GM18870 (cell line): ENCODE results near the gene AMPD1.

Experiments
- ATAC-seq: cut with Tn5 transposase; IDR thresholded peaks from one replicate; pipeline ENCODE4 v1.9.1; 2021; ENCODE audit warnings: moderate library complexity; ENCODE audit not compliant: unreplicated experiment

The AMPD1 gene

GRCh38 chr1:114695430-114696058, at the start of gene AMPD1:
Gene AMPD1, minus strand, starts transcription at chr1:114695546. Its CDS starts 75 bp downstream, at chr1:114695471.
- ATAC-seq: no peak

DNA sequence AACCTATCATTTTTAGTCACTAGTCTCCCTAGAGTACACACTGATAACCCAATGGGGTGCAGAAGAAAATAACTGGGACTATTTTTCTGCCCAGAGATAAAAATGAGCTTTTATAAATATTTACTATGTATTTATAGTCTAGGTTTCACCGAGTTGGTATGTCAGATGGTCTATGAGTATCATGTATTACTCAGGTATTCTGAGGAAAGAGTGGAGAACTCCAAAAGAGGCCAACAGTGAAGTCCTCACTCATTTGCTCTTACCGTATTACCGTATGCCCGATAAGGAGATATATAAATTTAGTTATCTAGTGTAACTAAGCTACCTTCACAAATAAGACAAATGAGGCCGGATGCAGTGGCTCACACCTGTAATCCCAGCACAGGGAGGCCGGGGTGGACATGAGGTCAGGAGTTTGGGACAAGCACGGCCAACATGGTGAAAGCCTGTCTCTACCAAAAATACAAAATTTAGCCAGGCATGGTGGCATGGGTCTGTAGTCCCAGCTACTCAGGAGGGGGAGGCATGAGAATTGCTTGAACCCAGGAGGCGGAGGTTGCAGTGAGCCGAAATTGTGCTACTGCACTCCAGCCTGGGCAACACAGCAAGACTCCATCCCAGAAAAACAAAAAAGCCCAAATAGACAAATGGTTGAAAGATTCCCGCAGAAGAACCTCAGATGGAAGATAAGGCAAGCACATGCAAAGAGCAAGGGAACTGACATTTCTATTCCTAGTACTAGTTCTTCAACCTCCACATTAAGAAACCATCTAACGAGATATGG, 46.8 kb upstream of the AMPD1 start:
- no peak for ATAC-seq

DNA sequence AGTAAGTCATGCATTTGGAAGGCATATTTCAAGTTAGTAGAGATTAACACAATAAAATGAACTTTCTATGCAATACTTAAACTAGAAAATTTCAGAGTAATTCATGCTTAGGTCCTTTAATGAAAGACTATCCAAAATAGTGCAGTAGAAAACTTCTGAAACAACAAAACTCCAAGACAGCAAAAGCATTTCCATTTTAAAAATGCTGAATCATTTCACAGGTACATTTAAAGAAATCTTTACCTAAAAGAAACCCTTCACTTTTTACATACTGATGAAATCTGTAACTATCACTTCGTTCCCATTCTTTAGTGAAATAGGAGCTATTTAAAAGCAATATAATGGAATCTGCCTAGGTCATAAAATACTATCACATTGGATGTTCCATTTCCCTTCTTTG, 45.0 kb upstream of the AMPD1 start:
- no peak for ATAC-seq

DNA sequence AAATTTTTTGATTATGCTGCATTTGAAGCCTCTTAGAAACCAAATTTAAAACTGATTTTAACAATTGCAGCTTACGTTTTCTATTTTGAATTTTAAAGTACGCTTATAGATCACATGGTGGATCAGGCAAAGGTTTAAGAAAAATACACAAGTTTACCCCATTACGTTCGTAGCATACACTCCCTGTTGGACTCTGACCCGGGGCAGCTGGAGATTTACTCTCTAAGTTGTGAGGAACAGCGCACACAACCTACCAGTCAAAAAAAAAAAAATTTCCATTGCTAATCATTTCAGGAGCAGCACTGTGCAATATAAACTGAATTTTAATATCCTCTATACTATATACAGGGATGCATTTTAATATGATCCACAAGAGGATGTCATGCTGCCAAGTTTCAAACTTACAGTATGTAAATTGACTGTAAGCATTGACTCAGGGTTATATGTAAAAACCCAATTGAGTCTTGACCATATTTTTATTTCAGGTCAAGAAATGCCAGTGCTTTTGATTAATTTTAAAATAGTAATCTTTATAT, 42.0 kb upstream of the AMPD1 start:
- ATAC-seq: no peak

DNA sequence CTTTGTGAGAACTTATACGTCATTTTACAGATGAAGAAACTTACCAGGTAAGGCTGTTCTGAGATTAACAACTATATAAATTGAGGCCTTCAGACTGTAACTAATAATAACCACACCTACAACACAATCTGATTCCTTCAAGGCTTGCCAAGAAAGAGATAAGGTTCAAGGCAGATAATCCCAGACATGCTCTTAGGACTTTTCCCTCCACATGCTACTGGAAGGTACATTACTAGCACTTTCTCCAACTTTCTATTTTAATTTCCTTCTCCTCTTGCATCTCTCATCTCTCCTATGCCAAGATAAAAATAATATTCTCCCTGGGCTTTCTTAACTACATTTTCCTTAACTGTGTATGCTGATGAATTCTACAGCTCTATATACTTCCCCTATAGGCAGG, 40.1 kb upstream of the AMPD1 start:
- ATAC-seq: no peak

- ATAC-seq: no peak
Observed at GRCh38 chr1:114729782-114730181, 34.4 kb upstream of the AMPD1 start.

DNA sequence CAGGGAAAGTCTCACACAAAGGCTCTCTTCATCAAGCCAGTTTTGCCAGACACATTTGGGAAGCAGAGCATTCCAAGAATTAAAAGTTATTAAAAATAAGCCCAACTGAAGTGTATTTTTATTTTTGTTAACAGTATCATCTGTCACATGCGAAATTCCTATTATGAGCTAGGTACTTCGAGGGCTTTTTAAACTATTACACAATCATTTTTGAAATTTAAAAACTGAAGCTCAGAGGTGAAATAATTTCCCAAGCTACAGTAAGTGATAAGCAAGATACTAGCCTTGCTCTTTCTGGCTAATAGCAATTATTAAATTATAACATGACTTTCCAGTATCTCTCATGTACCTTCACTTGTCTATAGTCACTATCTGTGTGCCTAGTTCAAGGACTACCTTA, 33.2 kb upstream of the AMPD1 start:
- no peak for ATAC-seq

GRCh38 chr1:114725230-114725629, 29.9 kb upstream of the AMPD1 start:
- ATAC-seq: no peak

GRCh38 chr1:114723915-114724314, 28.6 kb upstream of the AMPD1 start:
- ATAC-seq: no peak

DNA sequence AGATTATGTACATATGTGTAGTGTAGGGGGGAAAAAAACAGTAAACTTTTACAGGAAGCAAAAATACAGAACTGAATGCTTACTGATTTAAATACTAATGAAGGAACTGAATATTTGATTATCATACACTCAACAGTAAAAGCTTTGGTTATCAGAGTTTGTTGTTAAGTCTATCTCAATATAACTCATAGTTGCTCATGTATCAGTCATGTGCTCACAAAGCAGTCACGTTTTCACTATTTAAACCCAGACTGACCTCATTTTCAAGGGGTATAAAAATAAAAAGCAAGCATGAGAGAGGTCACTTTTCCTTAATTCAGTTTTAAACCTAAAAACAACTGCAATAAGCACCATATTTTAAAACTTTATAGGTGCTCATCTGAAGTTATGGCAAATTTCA, 28.1 kb upstream of the AMPD1 start:
- ATAC-seq: no peak

DNA sequence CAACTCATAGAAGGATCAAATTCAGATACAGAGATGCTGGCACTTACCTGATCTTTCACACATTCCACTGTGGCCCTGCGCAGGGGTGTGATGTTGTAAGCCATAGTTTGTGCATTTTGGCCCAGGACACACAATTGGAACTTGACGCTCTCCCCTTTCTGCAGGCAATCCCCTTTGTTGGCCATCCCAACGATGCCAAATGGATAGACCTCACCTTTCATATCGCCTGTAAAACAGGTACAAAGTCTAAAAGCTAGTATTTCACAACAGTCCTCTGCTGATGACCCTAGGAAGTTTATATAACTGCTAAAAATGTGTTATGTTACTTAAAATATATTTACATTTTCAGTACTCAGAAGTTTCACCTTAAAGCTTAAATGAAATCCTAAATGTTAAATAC, 25.1 kb upstream of the AMPD1 start:
- ATAC-seq: no peak

DNA sequence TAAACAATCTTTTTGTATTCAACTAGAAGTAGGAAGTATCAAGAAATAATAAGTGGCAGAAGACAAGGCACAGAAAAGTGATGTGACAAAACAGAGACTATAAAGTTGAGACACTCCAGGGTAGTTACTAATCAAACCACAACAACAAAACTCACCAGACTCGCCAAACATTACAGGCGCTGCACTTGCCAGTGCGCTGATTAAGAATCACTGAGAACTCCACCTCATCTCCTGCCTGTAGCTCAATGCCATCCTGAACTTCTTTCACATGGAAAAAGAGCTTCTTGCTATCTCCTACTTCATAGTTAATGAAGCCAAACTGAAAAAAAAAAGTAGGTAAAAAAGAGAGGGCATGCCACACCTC, 24.1 kb upstream of the AMPD1 start:
- ATAC-seq: no peak

GRCh38 chr1:114718661-114719423, 23.5 kb upstream of the AMPD1 start:
- no peak for ATAC-seq

DNA sequence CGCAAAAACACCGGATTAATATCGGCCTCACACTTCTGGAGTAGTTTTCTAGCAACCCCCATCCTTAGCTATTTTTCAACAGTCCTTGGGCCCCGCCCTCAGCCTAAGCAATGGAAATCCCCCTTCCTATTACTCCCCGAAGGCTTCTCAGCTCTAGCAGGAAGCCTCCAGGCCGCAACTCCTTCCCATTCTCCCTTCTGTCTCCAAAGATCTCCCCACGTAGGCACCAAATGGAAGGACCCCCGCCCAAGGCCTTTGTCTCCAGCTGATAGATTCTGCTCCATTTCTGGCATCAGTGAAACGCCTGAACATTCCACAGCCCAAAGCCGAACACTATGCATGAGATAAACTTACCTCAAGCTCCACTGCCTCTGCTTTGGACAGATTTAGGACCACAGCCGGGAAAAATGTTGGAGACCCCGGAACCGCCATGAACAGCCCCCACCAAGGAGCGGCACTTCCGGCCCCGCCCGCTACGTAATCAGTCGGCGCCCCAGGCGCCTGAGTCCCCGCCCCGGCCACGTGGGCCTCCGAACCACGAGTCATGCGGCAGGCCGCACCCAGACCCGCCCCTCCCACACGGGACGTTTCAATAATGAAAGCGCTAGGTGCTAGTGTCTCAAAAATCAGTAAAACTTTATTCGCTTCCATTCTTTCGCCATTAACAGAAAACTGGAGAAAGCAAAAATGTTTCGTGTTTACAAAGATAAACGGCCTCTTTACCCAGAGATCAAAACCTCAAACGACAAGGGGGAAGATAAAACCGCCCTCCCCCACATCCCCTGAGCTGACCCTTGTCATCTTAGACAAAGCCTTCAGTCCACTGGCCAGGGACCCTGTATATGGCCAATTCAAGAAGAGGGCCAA, 21.2 kb upstream of the AMPD1 start, which contains the start of gene NRAS:
Gene NRAS (minus strand): TSS at position 468 of the 867 bp plus-strand sequence. CDS start 611 bp downstream, outside the sequence.
- ATAC-seq: peak; percentile 77

GRCh38 chr1:114715952-114716303, 20.6 kb upstream of the AMPD1 start:
- ATAC-seq: no peak

GRCh38 chr1:114712977-114713376, 17.6 kb upstream of the AMPD1 start:
- no peak for ATAC-seq

DNA sequence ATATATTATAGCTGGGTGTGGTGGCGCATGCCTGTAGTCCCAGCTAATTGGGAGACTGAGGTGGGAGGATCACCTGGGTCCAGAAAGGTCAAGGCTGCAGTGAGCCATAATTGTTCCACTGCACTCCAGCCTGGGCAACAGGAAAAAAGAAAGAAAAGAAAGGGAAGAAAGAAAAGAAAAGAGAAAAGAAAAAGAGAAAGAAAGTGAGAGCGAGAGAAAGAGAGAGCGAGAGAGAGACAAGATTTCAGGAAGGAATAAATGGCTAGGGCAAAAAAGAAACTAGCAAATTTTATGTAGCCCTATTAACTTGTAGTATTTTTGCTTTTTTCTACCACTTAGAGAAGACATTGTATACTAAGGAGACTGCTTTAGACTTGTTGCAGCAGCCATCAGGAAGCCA, 15.0 kb upstream of the AMPD1 start:
- no peak for ATAC-seq

- no peak for ATAC-seq
Observed at GRCh38 chr1:114707604-114708003, 12.3 kb upstream of the AMPD1 start.

- no peak for ATAC-seq
Observed at GRCh38 chr1:114703242-114703641, 7.9 kb upstream of the AMPD1 start.

DNA sequence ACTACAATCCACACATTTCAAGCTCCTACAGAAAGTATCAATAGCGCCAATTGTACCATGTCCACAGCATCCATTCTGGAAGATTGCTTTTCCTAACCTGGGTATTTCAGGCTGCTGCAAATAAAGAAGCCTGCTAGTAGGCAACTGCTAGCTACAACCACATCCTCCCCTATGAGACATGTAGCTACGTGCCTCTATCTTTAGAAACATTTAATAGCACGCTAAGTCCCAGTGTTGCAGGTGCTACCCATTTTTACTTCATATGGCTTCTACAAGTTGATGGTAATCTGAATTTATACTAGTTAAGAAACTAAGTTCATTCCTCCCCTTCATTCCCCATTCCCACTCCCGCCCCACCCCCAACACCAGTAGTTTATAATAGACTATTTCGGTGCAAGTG, 7.4 kb upstream of the AMPD1 start:
- ATAC-seq: no peak

DNA sequence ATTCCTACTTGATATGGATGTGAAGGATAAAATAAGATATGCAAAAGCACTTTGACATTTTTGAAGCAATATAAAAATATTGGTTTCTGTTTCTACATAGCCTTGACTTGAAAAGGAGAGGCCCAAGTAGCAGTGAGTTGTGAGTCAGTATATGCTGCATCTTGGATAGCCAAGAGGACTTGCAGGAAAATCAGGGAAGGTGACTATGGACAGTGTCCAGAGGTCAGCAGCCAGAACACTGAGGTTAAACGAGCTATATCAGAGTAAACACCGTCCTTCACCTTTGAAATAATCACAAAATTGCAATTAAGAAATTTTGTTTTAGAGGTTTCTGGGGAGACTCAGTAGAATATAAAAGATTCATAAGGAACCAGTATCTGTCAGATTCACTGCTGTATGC, 6.6 kb upstream of the AMPD1 start:
- ATAC-seq: no peak
